Stimulated activated CD4-positive, alpha-beta T cell treated with anti-CD3 and anti-CD28 coated beads, Interleukin-4, amount 100 ng/mL, for 4 hours (primary cell): ENCODE measurements around the gene REV3L.

Experiments
- DNase-seq, 2 experiments: peaks; one replicate each; pipeline ENCODE4 v3.0.0-alpha.2; 2020

The REV3L gene

DNA sequence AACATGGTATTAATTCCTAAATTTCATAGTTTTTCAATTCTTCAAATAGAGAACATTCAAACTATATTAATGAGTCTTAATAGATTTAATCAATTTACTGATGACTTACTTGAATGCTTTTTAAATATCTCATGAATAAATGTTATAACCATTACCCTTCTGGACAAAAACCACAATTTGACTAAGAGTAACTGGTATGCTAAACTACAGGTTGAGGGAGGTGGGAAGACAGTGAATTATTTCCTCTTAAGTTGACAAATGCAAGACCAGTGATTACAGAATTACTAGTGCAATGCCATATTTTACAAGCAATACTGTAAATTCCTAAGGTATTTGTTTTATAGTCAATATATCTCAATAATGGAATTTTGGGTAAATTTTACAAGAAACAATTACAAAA is 65.1 kb downstream of the REV3L start:
- no peak for DNase-seq

DNA sequence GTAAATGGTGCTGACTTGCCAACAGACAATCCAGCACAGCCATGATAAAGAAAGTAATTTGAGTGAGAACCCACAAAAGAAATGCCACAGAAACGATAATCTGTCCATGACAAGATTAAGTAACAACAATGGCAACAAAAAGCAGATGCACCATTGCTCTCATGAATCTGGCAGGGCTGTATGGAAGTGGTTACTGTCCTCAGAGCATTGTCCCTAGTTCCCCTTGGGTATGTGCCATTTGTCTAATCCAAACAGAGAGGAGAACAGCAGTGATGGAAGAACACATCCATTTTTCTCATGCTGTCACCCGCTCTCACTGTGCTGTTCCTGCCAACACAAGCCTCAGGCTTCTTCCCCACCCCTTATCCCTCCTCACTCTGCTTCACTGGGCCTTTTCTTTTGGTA is 65.8 kb downstream of the REV3L start:
- no peak for DNase-seq

DNA sequence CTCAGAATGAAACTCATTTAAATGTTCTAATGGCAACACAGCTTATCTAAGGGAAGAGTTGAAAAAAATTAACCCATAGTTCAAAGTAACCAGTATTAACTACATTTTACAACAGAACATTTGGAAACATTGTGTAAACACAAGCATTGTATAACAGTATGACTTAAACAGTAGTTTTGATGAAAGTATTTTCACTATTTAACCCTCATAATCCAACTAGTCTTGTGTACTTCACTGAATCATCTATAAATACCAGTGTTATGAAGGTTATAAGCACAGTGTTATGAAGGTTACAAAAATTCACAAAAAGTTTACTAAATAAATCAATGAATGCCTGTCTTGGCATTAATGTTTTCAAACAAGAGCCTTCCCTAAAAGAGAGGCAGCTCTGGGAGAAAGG is 66.5 kb downstream of the REV3L start:
- no peak for DNase-seq

DNA sequence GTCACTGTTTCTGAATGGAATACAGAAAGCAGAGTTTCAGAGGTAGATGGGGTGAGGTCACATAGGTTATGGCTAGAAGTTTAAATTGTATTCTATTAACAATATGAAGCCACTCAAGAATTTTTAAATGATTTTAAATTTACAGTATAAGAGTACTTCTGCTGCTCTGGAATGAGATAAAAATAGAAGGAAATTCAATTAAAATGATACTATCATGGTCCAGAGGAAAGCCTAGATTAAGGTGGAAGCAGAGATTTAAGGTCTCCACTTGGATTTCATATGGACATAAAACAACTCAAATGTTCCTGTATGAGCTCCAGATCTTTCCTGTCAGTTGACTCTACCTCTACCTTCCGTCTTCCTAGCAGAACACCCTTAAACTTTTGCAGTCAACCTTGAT is 68.6 kb downstream of the REV3L start:
- DNase-seq: no peak

DNA sequence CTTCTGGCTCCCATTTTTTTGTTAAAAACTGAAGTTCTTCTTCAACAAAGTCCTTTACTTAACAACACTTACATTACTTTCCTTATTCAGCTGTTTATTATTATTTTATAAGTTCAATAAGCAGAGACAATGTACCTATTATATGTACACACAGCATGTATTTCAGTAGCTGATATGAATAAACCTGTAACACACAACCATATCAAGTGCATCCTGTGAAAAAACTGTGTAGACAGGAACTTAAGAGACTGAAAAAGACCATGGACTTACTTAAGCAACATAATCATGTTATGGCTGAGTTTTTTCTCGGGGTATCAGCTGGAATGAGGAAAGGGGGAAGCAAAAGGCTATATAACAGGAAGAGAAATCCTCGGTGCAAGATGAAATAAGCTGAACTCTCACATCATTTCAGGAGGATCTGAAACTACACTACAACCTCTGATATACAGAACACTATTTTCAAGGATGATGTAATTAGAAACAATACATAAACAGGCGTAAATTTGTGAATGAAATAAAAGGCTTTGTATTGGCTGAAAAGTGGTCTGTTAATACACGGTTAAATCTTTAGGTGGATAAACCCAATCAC is 70.9 kb downstream of the REV3L start:
- no peak for DNase-seq

DNA sequence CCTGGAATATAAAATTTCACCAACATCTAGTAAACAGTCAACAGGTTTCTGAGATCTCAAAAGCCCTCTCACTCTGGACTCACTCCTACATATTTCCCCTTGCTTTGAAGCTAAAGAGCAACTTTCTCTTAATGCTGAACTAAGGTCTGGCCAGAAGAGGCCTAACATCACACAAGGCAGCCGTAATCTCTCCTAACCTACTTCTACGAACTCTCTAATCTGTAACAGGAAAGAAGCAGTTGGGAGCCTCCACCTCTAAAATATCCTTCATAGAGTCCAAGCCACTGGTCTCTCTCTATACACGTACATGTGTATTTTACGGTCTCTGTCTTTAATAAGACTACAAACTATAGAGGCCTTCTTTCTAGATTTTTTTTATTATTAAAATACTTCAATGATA is 72.0 kb downstream of the REV3L start:
- no peak for DNase-seq

DNA sequence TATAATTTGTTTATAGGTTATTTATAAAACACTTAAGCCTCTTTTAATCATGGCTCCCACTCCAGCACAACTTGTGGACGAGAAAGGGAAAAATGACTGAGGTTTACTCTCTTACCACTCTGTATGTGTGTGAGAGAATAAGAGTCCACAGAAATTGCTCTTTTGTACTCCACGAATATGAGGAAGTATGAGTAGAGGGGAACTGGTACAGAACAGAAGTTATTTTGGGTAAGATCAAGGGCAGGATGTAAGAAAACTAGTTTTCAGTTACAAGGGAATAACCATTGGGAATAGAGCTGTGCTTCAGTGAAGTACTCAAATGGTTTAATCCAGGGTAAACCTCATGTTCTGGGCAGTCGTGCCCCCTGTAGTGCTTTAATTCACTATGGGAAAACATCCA is 72.6 kb downstream of the REV3L start:
- DNase-seq: no peak

DNA sequence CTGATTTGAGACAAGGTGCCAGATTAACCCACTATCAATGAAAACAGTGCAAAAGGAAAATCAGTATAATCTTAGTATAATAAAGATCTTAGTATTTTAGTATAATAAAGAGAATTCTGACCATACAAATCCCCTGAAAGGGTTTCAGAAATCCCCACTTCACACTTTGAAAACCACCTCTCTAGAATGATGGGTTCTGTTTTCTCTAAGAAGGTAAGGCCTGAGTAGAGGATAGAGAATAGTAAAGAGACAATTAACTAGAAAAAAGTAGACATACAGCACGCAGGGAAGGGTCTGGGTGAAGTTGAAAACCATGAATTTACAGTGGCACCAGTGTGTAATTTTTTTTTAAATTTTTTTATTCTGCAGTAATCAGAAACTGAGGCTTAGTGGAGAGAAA is 73.6 kb downstream of the REV3L start:
- DNase-seq: no peak

DNA sequence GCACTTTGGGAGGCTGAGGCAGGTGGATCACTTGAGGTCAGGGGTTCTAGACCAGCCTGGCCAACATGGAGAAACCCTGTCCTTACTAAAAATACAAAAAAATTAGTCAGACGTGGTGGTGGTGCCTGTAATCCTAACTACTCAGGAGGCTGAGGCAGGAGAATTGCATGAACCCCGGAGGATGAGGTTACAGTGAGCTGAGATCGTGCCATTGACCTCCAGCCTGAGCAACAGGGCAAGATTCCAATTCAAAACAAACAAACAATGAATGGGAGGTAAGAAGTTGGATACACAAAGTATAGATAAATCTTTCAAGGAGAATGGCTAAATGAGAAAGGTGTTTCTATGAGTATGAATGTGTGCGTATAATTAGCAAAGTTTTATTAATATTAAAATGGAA is 75.3 kb downstream of the REV3L start:
- no peak for DNase-seq

DNA sequence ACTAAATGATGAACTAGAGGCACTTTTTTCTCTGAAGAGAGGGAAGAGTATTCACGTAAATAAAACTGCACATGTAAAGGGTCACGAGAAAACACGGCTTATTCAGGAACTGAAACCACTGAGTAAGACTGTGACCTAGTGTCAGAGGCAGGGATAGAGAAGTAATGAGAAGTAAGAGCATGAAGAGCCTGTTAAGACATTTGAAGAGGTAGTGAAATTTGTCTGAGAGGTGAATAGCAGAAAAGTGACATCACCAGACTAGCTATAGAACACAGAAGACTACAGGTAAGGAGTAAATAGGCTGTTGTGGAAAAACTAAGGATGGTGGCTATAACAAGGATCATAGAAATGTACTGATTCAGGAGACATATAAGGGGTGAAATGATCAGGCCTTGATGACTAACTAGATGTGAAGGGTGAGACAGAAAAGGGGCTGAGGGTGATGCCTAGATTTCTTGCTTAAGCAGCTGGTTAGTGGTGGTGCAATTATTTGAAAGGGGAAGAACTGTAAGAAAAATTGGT is 76.8 kb downstream of the REV3L start:
- DNase-seq: no peak

DNA sequence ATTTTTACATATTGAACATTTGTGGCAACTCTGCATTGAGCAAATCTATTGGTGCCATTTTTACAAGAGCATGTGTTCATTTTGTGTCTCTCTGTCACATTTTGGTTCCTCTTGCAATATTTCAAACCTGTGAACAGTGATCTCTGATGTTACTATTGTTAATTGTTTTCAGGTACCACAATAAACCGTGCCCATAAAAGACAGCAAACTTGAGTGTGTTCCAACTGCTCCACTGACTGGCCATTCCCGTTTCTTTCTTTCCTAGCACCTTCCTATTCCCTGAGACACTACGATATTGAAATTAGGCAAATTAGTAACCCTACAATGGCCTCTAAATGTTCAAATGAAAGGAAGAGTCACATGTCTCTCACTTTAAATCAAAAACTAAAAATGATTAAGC is 79.6 kb downstream of the REV3L start:
- DNase-seq: no peak

DNA sequence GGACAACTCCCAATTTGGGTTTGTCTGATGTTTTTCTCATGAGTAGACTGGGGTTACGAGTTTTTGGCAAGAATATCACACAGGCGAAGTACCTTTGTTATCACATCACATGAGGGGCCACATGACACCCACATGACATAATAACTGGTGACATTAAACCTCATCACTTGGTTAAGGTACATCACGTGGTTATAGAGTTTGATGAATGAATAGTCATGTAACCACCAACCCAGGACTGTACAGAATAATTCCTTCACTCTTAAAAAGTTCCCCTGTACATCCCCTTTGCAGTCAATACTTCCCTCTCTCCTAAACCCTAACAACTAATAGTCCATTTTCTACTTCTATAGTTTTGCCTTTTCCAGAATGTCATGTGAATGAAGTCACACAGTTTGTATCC is 83.4 kb downstream of the REV3L start:
- DNase-seq: no peak

DNA sequence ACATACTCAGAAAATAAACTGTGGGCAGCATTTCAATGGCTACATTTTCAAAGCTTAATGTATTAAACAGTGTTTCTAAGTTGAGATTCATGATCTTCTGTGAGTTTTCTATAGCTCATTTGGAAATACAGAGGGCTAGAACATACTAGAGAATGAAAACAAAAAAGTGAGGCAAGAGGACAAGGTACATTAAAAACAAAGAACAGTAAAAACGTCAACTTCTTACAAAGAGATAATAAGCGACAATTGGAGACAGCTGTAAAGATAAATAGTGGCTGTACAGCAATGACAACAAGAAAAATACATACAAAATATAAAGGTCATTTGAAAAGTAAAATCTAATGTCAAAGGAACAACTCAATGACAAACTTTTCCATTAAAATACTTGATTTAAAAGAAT is 94.3 kb downstream of the REV3L start:
- no peak for DNase-seq

DNA sequence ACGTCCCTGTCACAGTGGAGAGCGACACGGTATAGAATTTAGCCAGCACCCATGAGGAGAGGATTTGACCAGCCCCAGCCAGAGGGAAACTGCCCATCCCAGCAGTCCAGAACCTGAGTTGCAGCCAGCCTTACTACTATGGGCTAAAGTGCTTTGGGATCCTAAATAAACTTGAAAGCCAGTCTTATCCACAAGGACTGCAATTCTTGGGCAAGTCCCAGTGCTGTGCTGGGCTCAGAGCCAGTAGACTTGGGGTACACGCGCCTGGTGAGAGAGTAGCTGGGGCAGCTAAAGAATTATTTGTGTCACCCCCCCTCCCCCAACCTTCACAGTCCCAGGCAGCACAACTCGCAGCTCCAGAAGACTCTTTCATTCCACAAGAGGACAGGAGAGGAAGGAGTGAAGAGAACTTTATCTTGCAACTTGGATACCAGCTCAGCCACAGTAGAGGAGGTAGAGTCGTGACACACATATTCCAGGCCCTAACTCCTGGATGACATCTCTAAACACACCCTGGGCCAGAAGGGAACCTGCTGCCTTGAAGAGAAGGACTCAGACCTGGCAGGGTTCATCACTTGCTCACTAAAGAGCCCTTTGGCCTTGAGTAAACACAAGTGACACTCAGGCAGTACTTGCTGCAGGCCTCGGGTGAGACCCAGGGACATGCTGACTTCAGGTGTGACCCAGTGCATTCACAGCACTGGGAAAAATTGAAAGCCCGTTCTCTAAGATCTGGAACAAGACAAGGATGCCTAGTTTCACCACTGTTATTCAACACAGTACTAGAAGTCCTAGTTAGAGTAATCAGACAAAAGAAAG is 100.3 kb downstream of the REV3L start:
- no peak for DNase-seq

DNA sequence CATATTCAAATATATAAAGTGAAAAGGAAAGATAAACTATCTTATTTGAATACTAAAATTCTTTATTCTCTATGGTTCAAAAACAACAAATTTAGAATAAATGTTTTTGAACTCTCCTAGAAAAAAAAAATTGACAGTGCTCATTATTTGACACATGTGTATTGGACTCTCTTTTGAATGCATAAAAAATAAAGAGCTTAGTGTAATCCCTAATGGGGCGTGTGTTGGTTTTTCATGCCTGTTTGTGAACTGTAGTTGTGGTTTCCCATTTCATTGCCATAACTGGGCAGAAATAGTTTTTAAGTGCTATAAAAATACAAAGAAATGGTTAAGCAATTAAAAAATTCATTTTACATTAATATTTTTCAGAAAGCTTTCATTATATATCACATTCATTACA is 101.3 kb downstream of the REV3L start:
- no peak for DNase-seq

DNA sequence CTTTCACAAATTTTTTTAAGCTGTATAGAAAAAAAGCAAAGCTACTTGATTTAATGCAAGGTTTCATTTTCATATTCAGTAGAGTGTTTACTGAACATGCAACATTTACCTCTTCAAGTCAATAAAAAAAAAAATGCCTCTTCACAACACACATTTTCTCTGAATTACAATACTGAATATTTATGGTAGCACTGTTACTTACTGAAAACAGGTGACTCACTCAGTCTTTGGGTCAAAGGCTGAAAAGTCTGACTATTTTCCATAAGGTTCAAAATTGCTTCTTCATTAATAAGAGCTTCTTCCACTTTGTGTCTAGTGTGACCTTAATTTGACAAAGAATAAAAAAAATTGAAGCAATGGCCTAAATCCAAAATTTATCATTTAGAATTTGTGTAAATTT is 101.9 kb downstream of the REV3L start:
- no peak for DNase-seq

DNA sequence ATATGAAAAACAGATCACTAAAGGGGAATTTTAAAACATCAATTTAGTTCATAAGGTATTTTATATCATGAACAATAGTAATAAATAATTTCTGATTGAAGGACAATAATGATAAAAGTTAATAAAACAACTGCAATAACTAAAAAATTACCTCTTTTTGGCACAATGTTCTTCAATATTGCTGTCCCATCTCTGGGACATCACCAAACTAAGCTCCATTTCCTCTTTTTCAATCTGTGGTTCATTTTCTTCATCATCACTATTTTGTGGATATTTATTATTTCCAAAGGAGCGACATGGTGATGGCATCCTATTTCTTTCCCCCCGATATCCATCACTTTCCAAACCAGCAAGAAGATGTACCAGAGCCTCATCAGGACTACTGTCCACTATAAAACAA is 103.2 kb downstream of the REV3L start:
- no peak for DNase-seq

DNA sequence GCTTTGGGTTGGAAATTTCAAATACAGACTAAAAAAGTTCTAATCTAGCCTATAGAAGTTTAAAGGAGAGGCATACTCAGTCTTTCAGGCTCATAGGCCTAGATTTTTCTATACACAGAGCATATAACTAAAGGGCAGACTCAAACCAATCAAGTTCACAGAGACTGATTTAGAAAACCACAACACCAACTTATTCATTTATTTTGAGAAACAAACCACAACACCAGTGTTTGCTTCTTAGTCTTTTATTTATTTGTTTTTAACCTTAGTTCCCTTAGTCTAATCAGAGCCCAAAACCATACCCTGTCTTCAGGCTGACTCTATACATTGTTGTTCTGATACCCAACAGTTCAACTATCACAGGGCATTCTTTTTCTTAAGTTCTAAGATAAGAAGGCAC is 103.7 kb downstream of the REV3L start:
- no peak for DNase-seq

DNA sequence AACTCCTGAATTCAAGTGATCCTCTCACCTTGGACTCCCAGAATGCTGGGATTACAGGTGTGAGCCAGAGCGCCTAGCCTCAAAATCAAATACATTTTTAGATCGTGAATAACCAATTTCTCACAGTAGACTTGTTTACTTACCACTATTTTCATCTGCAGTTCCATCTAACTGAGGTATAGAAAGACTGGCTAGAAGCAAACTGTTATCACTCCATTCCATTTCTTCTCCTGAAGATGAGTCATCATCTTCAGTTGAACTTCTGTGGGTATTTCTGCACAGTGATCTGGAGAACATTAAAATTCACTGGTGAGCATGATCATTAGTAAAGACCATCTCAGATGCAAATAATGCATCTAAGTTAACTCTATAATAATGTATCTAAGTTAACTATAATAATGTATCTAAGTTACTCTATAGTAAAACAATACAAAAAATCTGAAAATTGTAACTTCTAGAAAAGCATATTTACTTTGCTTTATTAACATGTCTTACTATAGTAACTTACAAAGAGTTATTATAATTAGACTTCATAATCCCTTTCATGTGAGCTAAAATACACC is 105.4 kb downstream of the REV3L start:
- DNase-seq: no peak

DNA sequence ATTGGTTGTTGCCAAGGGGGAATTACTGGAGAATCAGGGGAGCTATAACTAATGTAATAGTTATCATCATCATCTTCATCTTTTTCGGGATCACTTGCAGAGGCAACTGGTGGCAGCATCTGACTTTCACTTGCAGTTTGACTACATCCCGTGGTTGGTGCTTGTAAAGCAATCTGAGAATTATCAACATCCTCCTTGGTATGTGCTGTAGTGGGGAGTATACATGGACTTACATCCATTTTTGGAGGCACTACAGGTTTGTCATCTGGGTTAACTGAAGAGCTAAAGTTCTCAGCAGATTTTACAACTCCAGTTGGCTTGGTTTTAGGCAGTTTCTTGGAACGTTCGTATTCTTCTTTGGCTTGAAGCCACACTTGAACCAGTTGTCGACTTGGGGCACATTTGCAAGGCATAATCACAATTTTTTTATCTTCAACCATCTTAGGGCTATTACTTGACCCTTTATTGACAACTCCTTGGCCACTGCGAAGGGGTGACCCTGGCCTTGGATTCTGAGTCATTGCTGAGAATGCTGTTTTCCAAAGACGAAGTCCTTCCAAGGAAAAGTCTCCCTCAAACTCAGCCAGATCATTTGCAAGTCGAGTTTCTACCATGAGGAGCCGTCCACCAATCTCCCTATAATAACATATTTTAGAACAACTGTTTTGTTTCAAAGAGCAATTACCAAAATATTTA is 115.5 kb downstream of the REV3L start:
- DNase-seq: no peak

DNA sequence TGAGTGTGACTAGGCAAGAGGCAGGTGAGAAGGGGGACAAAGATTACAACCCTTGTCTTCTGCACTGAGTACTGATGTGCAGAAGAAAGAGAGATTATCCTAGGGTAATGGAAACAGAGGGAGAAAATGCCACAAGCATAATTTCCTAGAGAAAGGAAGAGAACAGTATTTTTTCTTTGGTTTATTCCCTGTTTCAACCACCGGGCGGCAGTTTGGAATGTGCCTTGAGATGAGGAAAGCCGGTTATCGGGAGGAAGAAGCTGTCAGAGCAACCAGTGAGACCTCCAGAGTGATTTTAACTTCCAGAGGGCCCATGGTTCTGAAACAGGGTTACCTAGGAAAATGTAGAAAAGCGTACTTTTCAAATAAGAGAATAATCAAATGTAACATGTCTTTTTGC is 121.4 kb downstream of the REV3L start:
- no peak for DNase-seq

DNA sequence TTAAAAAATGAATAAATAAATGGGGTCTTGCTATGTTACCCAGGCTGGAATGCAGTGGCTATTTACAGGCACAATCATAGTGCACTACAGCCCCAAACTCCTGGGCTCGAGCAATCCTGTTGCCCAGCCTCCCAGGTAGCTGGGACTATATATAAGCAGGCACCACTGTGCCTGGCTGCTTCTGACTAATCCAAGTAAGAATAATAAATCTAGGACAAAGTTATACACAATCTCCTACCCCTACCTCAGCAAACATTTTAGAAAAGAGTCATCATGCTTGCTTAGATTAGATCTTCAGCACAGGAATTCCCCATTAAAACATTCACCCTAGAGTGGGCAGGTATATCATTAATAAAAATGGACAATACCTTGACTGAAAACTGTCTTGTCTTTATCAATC is 124.6 kb downstream of the REV3L start:
- no peak for DNase-seq

DNA sequence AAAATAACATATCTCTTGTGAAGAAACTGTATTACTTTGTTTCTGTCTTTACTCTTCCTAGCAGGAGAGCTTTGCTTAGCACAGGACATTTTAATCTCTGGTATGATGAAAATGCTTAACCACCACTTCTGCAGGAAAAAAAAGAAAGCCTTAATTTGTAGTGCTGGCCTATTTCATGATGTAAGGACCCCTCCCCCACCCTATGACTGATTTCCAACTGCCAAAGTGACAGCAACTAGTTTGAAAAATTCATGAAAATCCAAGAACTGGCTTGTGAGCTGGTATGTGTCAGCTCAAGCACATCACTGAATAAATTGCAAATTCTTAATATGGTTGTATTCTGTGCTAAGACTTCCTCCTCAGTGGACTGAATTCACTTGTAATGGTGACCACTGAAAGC is 125.3 kb downstream of the REV3L start:
- DNase-seq: no peak

DNA sequence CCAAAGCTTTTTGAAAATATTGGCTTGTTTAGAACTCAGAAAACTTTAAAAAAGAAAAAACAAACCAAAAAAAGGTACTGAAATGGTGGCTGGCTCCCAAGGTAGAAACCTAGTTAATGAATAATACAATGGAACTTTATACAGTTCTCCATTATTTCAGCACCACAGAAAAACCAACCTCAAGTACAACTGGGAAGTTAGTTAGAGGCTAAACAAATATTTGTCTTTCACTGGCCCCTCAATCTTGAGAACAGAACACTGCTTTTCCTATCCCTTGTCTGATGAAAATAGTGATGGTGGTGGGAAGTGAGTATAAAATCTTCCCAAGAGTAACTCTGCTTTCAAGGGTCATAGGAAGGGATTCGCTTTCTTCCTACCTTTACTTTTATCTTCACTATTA is 126.5 kb downstream of the REV3L start:
- no peak for DNase-seq
